HG03039 (cell line): ENCODE results near the gene APOD.
"Not testable (repeated sequence)": the region's sequence is repeated elsewhere in the genome, so short reads cannot be mapped to it uniquely, and the experiment has no call there.

Source experiments
- ATAC-seq: cut with Tn5 transposase; IDR thresholded peaks from one replicate; pipeline ENCODE4 v1.9.1; 2021; ENCODE audit warnings: mild to moderate bottlenecking, moderate library complexity; ENCODE audit not compliant: unreplicated experiment

Gene APOD

DNA sequence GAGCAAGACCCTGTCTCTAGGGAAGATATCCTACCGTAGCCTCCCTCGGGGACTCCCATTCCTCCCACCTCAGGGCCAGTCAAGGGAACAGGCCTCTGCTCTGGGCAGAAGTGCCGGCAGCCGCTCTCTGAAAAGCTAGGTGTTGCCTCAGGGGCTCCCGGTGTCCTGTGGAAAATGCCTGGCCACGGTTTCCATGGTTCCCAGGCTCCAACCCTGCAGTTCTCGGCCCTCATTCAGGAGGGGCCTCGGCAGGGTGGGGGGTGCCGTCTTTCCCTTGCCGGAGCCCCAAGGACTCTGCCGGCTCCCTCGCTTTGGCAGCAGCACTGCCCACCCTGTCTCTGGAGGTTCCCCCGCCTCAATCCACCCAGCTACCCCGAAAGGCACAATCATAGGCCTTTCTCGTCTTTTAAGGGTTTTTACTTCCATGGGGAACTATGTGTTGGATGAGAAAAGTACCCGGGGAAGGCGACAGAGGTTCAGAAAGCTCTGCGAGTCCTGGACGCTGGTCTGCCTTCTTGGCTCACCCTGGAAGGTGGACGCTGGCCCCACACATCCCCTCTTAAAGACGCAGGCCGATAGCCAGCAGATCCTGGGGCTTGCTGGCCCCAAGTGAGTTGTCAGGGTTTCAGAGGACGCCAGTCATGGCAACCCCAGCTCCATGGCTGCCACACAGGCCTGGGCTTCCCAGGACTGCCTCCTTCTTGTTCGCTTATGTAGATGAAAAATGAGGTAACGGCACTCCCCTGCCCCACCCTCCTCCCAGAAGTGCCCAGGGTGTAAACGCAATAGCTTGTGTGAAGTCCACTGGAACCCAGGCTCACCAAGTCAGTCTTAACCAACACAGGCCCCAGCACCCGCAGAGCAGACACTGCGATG lies 34.3 kb upstream of the APOD start:
- ATAC-seq: not testable (repeated sequence)

DNA sequence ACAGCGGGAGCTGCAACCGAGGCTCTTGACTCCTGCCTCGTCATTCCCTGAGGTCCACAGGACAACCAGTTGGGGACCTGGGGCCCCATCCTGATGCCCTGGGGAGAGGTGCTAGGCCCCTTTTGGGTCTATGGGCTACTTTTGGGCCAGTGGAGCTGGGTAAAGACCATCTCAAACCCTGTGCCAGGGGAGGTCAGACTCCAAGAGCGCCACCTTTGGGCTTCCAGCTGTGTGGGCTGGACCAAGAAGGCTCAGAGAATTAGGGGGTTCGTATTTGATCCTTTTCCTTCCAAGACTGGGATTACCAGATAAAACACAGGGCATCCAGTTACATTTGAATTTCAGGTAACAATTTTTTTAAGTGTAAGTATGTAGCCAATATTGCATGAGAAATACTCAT lies 33.4 kb upstream of the APOD start:
- not testable (repeated sequence) for ATAC-seq

DNA sequence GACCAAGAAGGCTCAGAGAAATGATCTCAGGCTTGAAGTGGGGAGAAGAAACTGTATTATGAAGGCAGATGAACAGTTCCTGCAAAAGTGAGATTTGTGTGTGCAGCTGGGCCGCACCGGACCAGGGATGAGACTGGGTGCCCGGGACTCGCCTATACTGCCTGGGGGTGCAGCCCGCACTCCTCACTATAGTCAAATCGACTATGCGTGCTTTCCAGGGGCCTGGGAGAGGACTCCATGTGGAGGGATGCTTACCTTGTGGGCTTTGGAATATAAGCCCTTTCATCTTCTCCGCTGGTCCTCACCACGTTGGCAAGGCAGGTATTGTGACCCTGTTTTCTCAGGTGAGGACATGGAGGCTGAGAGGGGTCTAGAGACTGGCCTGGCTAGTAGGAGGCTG lies 32.9 kb upstream of the APOD start:
- ATAC-seq: no peak

DNA sequence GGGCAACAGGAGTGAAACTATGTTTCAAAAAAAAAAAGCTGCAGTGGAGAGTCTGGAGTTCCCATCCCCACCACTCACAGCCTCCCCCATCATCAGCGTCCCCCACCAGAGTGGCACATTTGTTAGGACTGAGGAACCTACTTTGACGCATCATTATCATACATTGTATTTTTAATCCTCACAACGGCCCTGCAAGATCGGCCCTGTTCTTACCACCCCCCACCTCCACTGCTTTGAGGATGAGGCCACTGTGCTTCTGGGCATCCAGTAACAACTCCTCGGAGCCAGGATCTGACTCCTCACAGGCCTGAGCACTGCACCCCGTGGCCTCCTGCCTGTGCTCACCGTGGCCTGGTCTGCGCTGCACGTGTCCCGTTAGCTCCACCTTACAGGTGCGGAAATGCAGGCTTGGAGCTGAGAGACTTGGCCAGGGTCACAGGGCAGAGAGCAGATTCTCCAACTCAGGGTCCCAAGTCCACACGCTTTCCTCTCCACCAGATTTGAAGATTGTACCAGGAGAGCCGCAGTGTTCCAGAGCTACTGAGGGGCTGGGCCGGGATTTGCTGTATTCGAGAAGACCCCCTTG lies 32.3 kb upstream of the APOD start:
- ATAC-seq: not testable (repeated sequence)

DNA sequence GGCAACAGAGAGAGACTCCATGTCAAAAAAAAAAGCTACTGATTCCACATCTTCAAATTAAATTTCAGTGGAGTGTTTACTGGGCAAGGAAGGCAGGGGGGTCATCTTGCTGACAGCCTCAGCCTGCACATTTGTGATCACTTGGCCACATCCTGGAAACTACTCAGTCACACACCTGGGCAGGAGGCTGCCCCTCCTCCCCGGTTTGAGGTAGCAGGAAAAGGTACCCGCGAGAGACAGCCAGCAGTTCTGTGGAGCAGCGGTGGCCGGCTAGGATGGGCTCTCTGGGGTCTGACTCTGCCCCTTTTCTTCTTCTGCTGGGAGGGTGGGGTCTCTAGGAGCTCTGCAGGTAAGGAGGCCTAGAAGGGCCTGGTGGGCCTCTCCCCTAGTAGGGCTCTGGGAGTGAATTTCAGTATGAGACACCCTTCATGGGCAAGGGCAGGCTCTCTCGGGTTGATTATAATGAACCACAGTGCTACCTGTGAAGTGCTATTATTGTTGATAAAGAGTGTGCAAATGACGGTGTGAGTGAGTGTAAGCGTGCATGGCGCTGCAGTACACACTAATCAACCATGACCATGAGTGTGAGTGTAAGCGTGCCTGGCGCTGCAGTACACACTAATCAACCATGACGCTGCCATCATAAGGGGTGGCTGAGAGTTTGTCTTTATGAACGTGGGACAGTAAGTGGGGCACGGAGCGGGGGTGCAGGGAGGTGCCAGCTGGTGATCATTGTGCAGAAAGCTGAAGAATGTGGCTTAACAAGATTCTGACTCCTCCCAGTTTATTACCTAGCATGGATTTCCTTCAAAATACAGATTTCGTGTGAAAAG lies 31.1 kb upstream of the APOD start:
- not testable (repeated sequence) for ATAC-seq

DNA sequence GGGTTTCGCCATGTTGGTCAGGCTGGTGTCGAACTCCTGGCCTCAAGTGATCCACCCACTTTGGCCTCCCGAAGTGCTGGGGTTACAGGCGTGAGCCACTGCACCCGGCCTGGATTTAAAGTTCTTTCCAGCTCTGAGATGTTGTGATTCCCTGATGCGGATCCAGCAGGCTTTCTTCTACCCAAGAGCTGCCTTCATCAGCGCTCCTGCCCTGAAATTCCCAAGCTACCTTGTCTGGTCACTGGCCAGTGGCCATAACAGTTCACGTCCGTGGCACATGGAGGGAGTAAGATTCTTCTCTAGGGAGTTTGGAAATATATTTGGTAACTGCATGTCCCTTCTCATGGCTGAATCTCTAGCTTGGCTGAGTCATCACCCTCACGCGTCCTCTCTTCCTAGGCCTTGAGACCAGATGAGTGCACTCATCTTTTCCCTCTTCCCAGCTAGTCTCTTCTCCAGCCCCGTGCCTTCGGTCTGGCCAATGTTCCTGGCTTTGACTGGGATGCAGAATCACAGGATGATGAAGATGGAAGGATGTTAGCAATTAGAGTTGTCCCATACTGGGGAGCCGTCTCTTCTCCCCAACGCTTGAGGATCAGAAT lies 29.8 kb upstream of the APOD start:
- no peak for ATAC-seq

DNA sequence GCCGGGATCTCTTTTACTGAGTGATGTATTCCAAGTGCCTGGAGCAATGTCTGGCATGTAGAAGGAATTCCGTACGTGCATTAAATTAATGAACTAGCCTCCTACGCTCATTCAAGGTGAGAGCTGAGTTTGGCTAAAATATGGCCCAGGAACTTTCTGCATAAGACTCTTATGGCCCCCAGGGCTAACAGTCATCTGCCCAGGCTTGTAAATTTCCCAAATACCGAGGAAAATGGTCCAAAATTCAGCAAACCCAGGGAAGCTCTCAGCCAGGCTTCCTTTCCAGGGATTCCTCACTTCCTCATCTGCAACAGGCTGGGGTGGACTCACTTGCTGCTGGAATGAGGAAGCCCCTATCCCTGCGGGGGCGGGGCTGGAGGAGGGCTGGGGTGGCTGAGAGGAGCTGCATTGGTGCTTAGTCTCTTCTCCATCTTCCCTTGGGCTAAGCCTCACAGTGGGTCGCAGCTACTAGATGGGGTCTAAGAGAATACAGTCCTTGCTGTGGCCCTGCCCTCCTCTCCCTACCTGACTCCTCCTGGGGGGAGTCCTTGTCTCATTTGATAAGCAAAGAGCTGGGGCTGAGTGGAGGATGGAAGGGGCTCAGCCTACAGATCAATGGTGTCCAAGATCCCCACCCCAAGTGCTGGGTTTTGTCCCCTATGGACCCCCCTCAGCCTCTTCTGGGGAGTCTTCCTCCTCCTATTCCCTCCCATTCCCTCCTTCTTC lies 28.5 kb upstream of the APOD start:
- ATAC-seq: no peak

DNA sequence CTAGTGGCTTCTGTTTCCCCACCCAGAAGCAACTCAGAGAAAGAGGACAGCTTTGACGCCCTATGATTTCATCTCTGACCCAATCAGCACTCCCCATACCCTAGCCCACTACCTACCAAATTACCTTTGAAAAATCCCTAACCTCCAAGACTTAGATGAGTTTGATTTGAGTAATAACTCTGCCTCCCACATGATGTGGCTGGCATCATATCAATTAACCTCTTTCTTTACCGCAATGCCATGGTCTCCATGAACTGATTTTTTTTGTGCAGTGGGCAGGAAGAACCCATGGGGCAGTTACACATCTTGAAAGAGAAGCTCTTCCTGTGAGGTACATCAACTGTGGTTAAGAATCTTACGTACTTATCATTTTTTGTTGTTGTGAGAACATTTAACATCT lies 25.5 kb upstream of the APOD start:
- no peak for ATAC-seq

DNA sequence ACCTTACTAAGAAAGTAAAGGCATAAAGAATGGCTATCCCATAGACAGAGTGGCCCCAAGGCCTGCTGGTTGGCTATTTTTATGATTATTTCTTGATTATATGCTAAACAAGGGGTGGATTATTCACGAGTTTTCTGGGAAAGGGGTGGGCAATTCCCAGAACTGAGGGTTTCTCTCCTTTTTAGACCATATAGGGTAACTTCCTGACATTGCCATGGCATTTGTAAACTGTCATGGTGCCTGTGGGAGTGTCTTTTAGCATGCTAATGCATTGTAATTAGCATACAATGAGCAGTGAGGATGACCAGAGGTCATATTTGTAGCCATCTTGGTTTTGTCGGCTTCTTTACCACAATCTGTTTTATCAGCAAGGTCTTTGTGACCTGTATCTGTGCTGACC lies 18.0 kb upstream of the APOD start:
- not testable (repeated sequence) for ATAC-seq

DNA sequence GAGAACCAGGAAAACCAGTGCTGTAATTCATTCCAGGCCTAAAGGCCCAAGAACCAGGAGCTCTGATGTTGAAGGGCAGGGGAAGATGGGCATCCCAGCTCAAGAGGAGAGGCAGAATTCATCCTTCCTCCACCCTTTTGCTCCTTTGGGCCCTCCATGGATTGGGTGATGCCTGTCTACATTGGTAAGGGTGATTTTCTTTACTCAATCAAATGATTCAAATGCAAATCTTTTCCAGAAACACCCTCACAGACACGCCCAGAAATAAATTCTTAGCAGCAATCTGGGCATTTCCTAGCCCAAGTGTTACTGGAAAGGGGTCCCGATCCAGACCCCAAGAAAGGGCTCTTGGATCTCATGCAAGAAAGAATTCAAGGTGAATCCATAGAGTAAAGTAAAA lies 17.6 kb upstream of the APOD start:
- no peak for ATAC-seq

DNA sequence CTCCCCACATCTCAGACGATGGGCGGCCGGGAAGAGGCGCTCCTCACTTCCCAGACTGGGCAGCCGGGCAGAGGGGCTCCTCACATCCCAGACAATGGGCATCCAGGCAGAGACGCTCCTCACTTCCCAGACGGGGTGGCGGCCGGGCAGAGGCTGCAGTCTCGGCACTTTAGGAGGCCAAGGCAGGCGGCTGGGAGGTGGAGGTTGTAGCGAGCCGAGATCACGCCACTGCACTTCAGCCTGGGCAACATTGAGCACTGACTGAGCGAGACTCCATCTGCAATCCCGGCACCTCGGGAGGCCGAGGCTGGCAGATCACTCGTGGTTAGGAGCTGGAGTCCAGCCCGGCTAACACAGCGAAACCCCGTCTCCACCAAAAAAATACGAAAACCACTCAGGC lies 16.2 kb upstream of the APOD start:
- not testable (repeated sequence) for ATAC-seq

DNA sequence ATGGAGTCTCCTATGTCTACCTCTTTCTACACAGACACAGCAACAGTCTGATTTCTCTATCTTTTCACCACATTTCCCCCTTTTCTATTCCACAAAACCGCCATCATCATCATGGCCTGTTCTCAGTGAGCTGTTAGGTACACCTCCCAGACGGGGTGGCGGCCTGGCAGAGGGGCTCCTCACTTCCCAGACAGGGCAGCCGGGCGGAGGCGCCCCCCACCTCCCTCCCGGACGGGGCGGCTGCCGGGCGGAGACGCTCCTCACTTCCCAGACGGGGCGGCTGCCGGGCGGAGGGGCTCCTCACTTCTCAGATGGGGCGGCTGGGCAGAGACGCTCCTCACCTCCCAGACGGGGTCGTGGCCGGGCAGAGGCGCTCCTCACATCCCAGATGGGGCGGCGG lies 15.8 kb upstream of the APOD start:
- ATAC-seq: not testable (repeated sequence)

DNA sequence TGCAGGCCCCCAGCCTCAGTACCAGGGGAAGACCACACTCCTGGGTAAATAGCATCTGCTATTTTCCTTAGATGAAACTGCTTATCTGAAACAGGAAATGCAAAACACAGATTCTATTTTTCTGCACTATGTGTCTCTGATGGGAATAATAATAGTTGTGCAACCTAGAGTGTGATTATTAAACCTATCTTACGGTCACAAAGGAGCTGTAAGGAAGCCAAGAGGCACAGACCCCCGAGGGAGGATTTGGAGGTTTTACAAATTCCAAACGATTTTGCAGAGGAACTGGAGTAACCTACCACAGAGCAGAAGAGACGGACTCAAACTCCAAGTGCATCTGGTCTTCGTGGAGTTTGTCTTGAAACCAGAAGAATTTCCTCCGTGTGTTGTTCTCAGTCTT lies 14.1 kb upstream of the APOD start:
- no peak for ATAC-seq

DNA sequence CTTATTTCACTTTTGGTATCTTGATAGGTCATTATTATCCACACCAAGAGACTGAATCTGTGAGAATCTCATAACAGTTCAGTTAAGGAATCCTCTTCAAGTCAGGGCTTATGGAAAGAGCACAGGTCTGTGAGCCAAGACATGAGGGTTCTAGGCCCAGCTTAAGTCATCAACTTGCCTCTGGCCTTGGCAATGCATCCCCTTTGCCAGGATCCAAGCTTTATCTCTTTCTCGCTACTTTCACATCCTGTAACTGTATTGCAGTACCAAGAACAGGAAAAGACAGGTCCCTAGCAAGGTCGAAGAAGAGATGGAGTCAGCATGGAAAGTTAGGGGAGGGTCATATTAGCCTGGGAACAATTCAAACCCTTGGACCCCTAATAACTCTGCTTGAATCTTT lies 13.5 kb upstream of the APOD start:
- ATAC-seq: no peak

DNA sequence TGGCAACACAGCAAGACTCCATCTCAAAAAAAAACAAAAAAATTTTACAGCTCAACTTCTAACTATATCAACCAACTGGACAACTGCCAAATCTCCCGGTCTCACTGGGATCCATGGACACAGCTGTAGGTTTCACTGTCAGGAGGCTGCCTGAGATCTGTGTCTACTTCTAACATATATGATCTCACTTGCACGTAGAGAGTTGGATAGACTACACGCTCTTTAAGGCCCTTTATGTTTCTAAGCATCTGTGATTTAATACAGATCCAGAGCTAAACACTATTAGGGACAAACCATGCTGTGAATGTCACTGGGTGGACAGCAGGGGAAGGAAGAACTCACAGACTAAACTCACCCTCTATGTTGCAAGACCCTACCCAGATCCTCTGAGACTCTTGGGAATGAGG lies 13.0 kb upstream of the APOD start:
- ATAC-seq: no peak

DNA sequence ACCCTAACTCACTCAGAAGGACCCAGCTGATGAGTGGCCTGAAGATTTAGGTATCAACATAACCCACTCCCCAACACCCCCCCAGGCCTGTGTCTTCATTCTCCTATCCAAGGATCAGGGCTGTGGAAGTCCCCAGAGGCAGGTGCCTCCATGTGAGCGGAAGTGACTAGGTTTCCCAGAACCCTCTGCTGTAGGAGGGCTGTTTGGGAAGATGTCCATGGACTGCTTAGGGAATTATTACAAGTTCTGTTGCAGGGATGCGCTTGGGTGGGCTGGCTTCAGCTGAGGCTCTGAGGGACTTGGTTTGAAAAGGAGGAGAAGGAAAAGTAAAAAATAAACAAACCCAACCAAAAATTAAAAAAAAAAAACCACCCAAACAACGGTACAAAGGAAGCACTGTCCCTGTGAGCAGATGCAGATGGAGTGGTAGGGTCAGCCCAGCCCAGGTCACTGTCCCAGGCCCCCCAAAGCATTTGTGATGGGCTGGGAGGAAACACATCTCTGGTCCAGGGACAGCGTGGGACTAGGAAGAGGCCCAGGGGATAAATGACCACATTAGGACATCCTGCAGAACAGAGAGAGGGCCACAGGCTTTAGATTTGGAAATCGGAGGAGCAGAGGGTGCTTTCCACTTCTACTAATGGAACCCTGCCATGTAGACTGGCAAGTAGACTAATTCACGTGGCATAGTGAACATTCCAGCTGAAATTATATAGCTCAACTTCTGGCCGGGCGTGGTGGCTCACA lies 12.2 kb upstream of the APOD start:
- ATAC-seq: no peak

DNA sequence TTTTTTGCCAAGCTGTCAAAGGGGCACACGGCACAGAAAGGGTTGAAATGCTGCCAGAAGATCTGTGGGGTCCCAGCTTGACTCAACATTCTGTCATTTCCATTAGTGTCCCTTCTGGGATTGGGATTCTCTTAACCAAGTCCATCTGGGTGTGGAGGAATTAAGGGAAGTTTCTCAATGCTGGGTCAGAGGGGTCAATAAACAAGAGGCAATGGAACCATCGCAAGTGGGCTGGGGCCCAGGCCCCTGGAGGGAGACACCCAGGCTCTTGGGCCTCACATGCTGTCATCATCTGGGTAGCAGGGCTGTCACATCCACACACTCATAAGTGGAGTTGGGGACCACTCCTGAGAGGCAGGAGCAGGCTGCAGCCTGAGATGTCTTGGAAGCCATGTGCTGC lies 8.1 kb upstream of the APOD start:
- ATAC-seq: no peak

DNA sequence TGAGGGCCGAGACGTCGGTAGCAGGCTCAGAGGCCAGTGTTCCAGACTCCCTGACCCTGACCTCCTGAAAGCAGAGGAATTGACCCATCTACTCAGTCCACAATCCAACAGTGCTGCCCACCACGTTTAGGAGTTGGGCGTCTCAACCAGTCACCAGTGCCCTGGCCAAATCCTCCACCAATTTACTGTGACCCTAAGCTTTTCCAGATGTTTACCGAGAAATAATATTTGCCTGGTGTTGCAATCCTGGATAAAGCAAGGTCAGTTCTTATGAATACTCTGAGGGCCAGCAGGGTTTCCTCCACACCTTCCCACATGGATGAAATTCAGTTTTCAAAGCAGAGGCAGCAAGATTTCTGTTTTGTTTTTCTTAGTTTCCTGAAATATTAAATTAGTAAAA lies 7.5 kb upstream of the APOD start:
- ATAC-seq: no peak

DNA sequence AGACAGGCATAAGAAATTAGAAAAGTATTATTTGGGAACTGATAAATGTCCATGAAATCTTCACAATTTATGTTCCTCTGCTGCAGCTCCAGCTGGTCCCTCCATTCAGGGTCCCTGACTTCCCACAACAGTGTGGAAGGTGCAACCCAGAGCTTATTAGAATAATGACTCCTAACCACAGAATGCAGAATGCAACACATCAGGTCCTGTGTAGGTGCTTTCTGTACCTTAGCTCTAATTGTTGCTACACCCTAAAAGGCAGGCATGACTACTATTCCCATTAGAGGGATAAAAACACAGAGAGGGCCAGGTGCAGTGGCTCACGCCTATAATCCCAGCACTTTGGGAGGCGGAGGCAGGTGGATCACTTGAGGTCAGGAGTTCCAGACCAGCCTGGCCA lies 6.6 kb upstream of the APOD start:
- ATAC-seq: not testable (repeated sequence)

DNA sequence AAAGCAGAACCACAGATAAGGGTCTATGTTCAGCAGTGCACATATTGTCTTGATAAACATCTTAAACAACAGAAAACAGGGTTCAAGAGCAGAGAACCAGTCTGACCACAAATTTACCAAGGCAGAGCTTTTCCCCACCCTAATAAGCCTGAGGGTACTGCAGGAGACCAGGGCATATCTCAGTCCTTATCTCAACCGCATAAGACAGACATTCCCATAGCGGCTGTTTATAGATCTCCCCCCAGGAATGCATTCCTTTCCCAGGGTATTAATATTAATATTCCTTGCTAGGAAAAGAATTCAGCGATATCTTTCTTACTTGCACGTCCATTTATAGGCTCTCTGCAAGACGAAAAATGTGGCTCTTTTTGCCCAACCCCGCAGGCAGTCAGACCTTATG lies 6.1 kb upstream of the APOD start:
- ATAC-seq: not testable (repeated sequence)
